Activated naive CD8-positive, alpha-beta T cell (primary cell): ENCODE measurements around the gene S100A6.

Source experiments
- H3K27ac Mint-ChIP-seq: one replicate; pipeline ENCODE4 v1.8.0; 2021; ENCODE audit warnings: mixed read lengths
- H3K27me3 Mint-ChIP-seq: one replicate; pipeline ENCODE4 v1.8.0; 2021; ENCODE audit warnings: mixed read lengths
- H3K36me3 Mint-ChIP-seq: one replicate; pipeline ENCODE4 v1.8.0; 2021; ENCODE audit warnings: mixed read lengths
- H3K4me1 Mint-ChIP-seq: one replicate; pipeline ENCODE4 v1.8.0; 2021; ENCODE audit warnings: low read depth, mixed read lengths
- H3K4me3 Mint-ChIP-seq: one replicate; pipeline ENCODE4 v1.8.0; 2021; ENCODE audit warnings: mild to moderate bottlenecking, mixed read lengths
- H3K9me3 Mint-ChIP-seq: one replicate; pipeline ENCODE4 v1.8.0; 2021; ENCODE audit warnings: low read depth, mixed read lengths

S100A6 gene

DNA sequence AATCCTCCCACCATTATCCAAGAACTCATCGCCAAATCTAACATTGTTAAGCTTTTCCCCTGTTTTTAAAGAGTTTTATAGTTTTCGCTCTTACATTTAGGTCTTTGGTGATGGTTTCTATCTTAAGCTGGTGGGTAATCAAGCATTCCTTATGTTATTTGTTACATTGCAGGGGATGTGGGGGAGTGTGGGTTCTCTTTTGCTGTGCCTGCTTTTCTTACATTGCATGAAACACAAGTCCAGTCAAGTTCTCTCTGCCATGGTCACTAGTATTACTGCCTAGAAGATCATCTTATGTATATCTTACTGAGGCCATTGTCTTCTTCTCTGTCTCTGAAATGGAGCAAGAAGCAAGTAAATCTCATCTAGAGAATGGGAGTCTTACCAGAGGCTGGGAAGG is 48.1 kb downstream of the S100A6 start:
- Mint-ChIP-seq H3K36me3 (no peaks in the 10 kb centered on the region), H3K27ac (no peak overlapping the region), H3K27me3 (peaks cover 13% of the 10 kb centered on the region), H3K4me1 (no peaks in the 10 kb centered on the region), H3K9me3 (no peaks in the 10 kb centered on the region), H3K4me3 (no peak overlapping the region)

DNA sequence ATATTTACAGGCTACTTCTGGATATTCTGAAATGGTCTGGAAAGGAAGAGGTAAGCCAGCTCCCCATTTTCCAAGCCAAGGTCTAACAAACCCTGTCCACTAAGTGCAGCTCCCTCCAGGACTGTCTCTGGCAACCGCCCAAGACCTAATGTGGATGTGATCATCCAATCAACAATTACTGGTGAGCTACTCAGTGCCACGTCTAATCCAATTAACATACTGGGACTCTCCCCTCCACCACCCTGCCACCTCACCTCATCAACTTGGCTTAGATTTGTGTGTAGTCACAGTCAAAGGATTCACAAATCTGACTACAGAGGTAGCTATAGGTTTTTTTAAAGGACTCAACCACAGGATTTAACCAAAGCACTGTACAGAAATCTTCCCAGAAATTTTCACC is 49.9 kb downstream of the S100A6 start:
- H3K27me3 Mint-ChIP-seq, result peaks cover 15% of the 10 kb centered on the region
- H3K4me1 Mint-ChIP-seq, result no peaks in the 10 kb centered on the region
- H3K4me3 Mint-ChIP-seq, result no peak overlapping the region
- H3K27ac Mint-ChIP-seq, result no peak overlapping the region
- no peaks in the 10 kb centered on the region for H3K9me3 Mint-ChIP-seq
- H3K36me3 Mint-ChIP-seq, result no peaks in the 10 kb centered on the region
